BLaER1 (cell line): Measurements from ENCODE around the gene FOXP1.
A peak's percentile ranks its signal among the peaks of the same experiment; 100 is the strongest.

ENCODE experiments used
- H3K27ac ChIP-seq: shearing (Covaris generic); formaldehyde crosslinking; 2 replicates; pipeline ENCODE4 v1.8.1; 2022
- H3K27me3 ChIP-seq: shearing (Covaris generic); formaldehyde crosslinking; 2 replicates; pipeline ENCODE4 v1.8.1; 2022
- H3K36me3 ChIP-seq: shearing (Covaris generic); formaldehyde crosslinking; 2 replicates; pipeline ENCODE4 v1.8.1; 2022
- H3K4me1 ChIP-seq: shearing (Covaris generic); formaldehyde crosslinking; 2 replicates; pipeline ENCODE4 v1.8.1; 2022
- H3K4me2 ChIP-seq: shearing (Covaris generic); formaldehyde crosslinking; 2 replicates; pipeline ENCODE4 v1.8.1; 2022
- H3K4me3 ChIP-seq: shearing (Covaris generic); formaldehyde crosslinking; 2 replicates; pipeline ENCODE4 v1.8.1; 2022
- H3K9ac ChIP-seq: shearing (Covaris generic); formaldehyde crosslinking; 2 replicates; pipeline ENCODE4 v1.8.1; 2022
- H3K9me3 ChIP-seq: shearing (Covaris generic); formaldehyde crosslinking; 2 replicates; pipeline ENCODE4 v1.8.1; 2022
- H4K20me1 ChIP-seq: shearing (Covaris generic); formaldehyde crosslinking; 2 replicates; pipeline ENCODE4 v1.8.1; 2022
- Cebpa-rat ChIP-seq: shearing (Covaris generic); IDR thresholded peaks from 2 replicates; pipeline ENCODE4 v1.8.1; 2022

The FOXP1 gene

GRCh38 chr3:71389911-71390573, 193.5 kb downstream of the FOXP1 start:
- Histone ChIP-seq H3K27me3 (peaks cover 17% of the 10 kb centered on the region; the same call in 1 of the 2 replicates), H3K9me3 (no peaks in the 10 kb centered on the region), H3K36me3 (no peaks in the 10 kb centered on the region), H3K4me1 (peaks cover 42% of the 10 kb centered on the region), H4K20me1 (peaks cover 5% of the 10 kb centered on the region; the same call in 1 of the 2 replicates), H3K27ac (no peak overlapping the region), H3K4me2 (peak overlapping the region; percentile 77), H3K4me3 (no peak overlapping the region), H3K9ac (peak overlapping the region; percentile 8; the same call in 1 of the 2 replicates)
- TF ChIP-seq Cebpa-rat: no peak

- H3K9ac ChIP-seq: no peak overlapping the region
- H3K4me3 ChIP-seq: no peak overlapping the region
- H3K4me2 ChIP-seq: peak overlapping the region; percentile 77
- TF ChIP-seq Cebpa-rat: no peak
- peaks cover 12% of the 10 kb centered on the region; the same call in 1 of the 2 replicates for H4K20me1 ChIP-seq
- peaks cover 17% of the 10 kb centered on the region; the same call in 1 of the 2 replicates for H3K27me3 ChIP-seq
- peaks cover 42% of the 10 kb centered on the region for H3K4me1 ChIP-seq
- no peak overlapping the region for H3K27ac ChIP-seq
- H3K9me3 ChIP-seq: no peaks in the 10 kb centered on the region
- no peaks in the 10 kb centered on the region for H3K36me3 ChIP-seq
These were observed 194.3 kb downstream of the FOXP1 start for GRCh38 chr3:71389191-71389590.

GRCh38 chr3:71388535-71389120, 194.9 kb downstream of the FOXP1 start:
- H3K36me3 ChIP-seq: no peaks in the 10 kb centered on the region
- no peaks in the 10 kb centered on the region for H3K9me3 ChIP-seq
- H3K4me2 ChIP-seq: peak overlapping the region; percentile 21; the same call in 1 of the 2 replicates
- no peak for TF ChIP-seq Cebpa-rat
- H3K4me3 ChIP-seq: no peak overlapping the region
- H4K20me1 ChIP-seq: peaks cover 12% of the 10 kb centered on the region; the same call in 1 of the 2 replicates
- H3K27me3 ChIP-seq: peaks cover 17% of the 10 kb centered on the region; the same call in 1 of the 2 replicates
- H3K9ac ChIP-seq: no peak overlapping the region
- H3K27ac ChIP-seq: no peak overlapping the region
- peaks cover 42% of the 10 kb centered on the region for H3K4me1 ChIP-seq

GRCh38 chr3:71387586-71387985, 195.9 kb downstream of the FOXP1 start:
- Histone ChIP-seq H3K27ac (no peak overlapping the region), H3K9me3 (no peaks in the 10 kb centered on the region), H4K20me1 (peaks cover 12% of the 10 kb centered on the region; the same call in 1 of the 2 replicates), H3K27me3 (peaks cover 17% of the 10 kb centered on the region; the same call in 1 of the 2 replicates), H3K4me3 (no peak overlapping the region), H3K4me2 (no peak overlapping the region), H3K36me3 (no peaks in the 10 kb centered on the region), H3K9ac (no peak overlapping the region), H3K4me1 (peaks cover 39% of the 10 kb centered on the region)
- TF ChIP-seq Cebpa-rat: no peak

- no peak overlapping the region for H3K4me2 ChIP-seq
- no peak overlapping the region for H3K9ac ChIP-seq
- H4K20me1 ChIP-seq: peaks cover 12% of the 10 kb centered on the region; the same call in 1 of the 2 replicates
- H3K27ac ChIP-seq: no peak overlapping the region
- H3K36me3 ChIP-seq: no peaks in the 10 kb centered on the region
- no peak for TF ChIP-seq Cebpa-rat
- peaks cover 12% of the 10 kb centered on the region; the same call in 1 of the 2 replicates for H3K27me3 ChIP-seq
- peaks cover 14% of the 10 kb centered on the region for H3K4me1 ChIP-seq
- H3K9me3 ChIP-seq: no peaks in the 10 kb centered on the region
- no peak overlapping the region for H3K4me3 ChIP-seq
These were observed 198.5 kb downstream of the FOXP1 start for GRCh38 chr3:71384837-71385716.

- no peak overlapping the region for H3K27ac ChIP-seq
- peaks cover 12% of the 10 kb centered on the region; the same call in 1 of the 2 replicates for H3K27me3 ChIP-seq
- H3K4me3 ChIP-seq: no peak overlapping the region
- no peak overlapping the region for H3K9ac ChIP-seq
- peaks cover 7% of the 10 kb centered on the region for H3K4me1 ChIP-seq
- no peak overlapping the region for H3K4me2 ChIP-seq
- no peaks in the 10 kb centered on the region for H3K36me3 ChIP-seq
- H3K9me3 ChIP-seq: no peaks in the 10 kb centered on the region
- peaks cover 12% of the 10 kb centered on the region; the same call in 1 of the 2 replicates for H4K20me1 ChIP-seq
- no peak for TF ChIP-seq Cebpa-rat
These were observed 199.1 kb downstream of the FOXP1 start for GRCh38 chr3:71384388-71384787.

GRCh38 chr3:71380096-71380495, 203.4 kb downstream of the FOXP1 start:
- H3K4me1 ChIP-seq: no peaks in the 10 kb centered on the region
- H3K27ac ChIP-seq: no peak overlapping the region

GRCh38 chr3:71378509-71378908, 205.0 kb downstream of the FOXP1 start:
- H3K4me2 ChIP-seq: no peak overlapping the region
- TF ChIP-seq Cebpa-rat: no peak
- no peak overlapping the region for H3K27ac ChIP-seq
- H3K9me3 ChIP-seq: no peaks in the 10 kb centered on the region
- no peaks in the 10 kb centered on the region for H3K4me1 ChIP-seq
- no peaks in the 10 kb centered on the region for H3K27me3 ChIP-seq
- H4K20me1 ChIP-seq: no peaks in the 10 kb centered on the region
- H3K36me3 ChIP-seq: no peaks in the 10 kb centered on the region
- no peak overlapping the region for H3K9ac ChIP-seq
- no peak overlapping the region for H3K4me3 ChIP-seq

More at GRCh38 chr3:71380096-71380495, 203.4 kb downstream of the FOXP1 start:
- Histone ChIP-seq H3K9me3 (no peaks in the 10 kb centered on the region), H3K4me3 (no peak overlapping the region), H3K9ac (no peak overlapping the region), H3K4me2 (no peak overlapping the region), H3K27me3 (no peaks in the 10 kb centered on the region), H3K36me3 (no peaks in the 10 kb centered on the region), H4K20me1 (peaks cover 8% of the 10 kb centered on the region; the same call in 1 of the 2 replicates)
- no peak for TF ChIP-seq Cebpa-rat

- no peaks in the 10 kb centered on the region for H4K20me1 ChIP-seq
- no peaks in the 10 kb centered on the region for H3K4me1 ChIP-seq
- TF ChIP-seq Cebpa-rat: no peak
- H3K9me3 ChIP-seq: no peaks in the 10 kb centered on the region
- H3K4me2 ChIP-seq: no peak overlapping the region
- no peak overlapping the region for H3K9ac ChIP-seq
- H3K27ac ChIP-seq: no peak overlapping the region
- no peaks in the 10 kb centered on the region for H3K36me3 ChIP-seq
- no peaks in the 10 kb centered on the region for H3K27me3 ChIP-seq
- no peak overlapping the region for H3K4me3 ChIP-seq
These were observed 206.6 kb downstream of the FOXP1 start for GRCh38 chr3:71376911-71377310.
